Osteoblast (primary cell): ENCODE results near the gene MRC1. TPM values are rescaled to one million over a fixed set of nuclear protein-coding genes. Genes with fewer than 3 reads are reported as not detected.

ENCODE experiments used
- DNase-seq: peaks from one replicate; pipeline ENCODE4 v3.0.0; 2011; ENCODE audit warnings: low spot score, mixed read lengths; ENCODE audit not compliant: insufficient read length; ENCODE audit errors: missing footprints
- H2AFZ ChIP-seq: 2 replicates; pipeline ENCODE4 v1.6.0; 2011; ENCODE audit warnings: mild to moderate bottlenecking, low read length
- H3K27ac ChIP-seq: 2 replicates; pipeline ENCODE4 v1.5.1; 2011; ENCODE audit warnings: mild to moderate bottlenecking, low read depth, low read length, moderate library complexity
- H3K27me3 ChIP-seq: 2 replicates; pipeline ENCODE4 v1.6.0; 2012; ENCODE audit warnings: mild to moderate bottlenecking, control low read depth, inconsistent platforms, low read length, moderate library complexity; ENCODE audit not compliant: insufficient read depth
- H3K36me3 ChIP-seq: 2 replicates; pipeline ENCODE4 v1.5.1; 2011; ENCODE audit warnings: mild to moderate bottlenecking, low read length, control low read depth, moderate library complexity; ENCODE audit not compliant: insufficient read depth
- H3K4me1 ChIP-seq: 2 replicates; pipeline ENCODE4 v1.5.1; 2011; ENCODE audit warnings: mild to moderate bottlenecking, low read length, control low read depth, moderate library complexity; ENCODE audit not compliant: insufficient read depth
- H3K4me2 ChIP-seq: 2 replicates; pipeline ENCODE4 v1.6.0; 2011; ENCODE audit warnings: mild to moderate bottlenecking, low read length; ENCODE audit not compliant: insufficient read depth
- H3K4me3 ChIP-seq: fragments of 200-600 bp; sonication (generic); 3 replicates; pipeline ENCODE4 v1.5.1; 2012; ENCODE audit warnings: mild to moderate bottlenecking, low read length, inconsistent platforms; ENCODE audit not compliant: insufficient read depth
- H3K79me2 ChIP-seq: 2 replicates; pipeline ENCODE4 v1.6.0; 2012; ENCODE audit warnings: mild to moderate bottlenecking, low read length, control low read depth, inconsistent platforms; ENCODE audit not compliant: insufficient read depth
- H3K9me3 ChIP-seq: 2 replicates; pipeline ENCODE4 v1.5.1; 2011; ENCODE audit warnings: low read depth, low read length, control low read depth
- H4K20me1 ChIP-seq: 2 replicates; pipeline ENCODE4 v1.6.0; 2012; ENCODE audit warnings: mild to moderate bottlenecking, low read length, control low read depth; ENCODE audit not compliant: insufficient read depth
- CTCF ChIP-seq: IDR thresholded peaks from 2 replicates; pipeline ENCODE4 v1.5.1; 2011; ENCODE audit warnings: mild to moderate bottlenecking, low read depth, low read length, moderate library complexity; ENCODE audit errors: extremely low read depth
- small RNA-seq: library from RNA; depleted of rRNA; stranded (forward); fragments of <200 nt; gene quantifications from one replicate; pipeline ENCODE3, GENCODE V24; 2012
- total RNA-seq: library from RNA; depleted of rRNA; stranded (reverse); fragments of >200 nt; gene quantifications from 2 replicates; pipeline ENCODE4 v1.2.3, GENCODE V29; 2012

MRC1 gene
- total RNA-seq, 1 donor: 0.36 TPM

GRCh38 chr10:17959870-17960269, 150.7 kb downstream of the MRC1 start:
- H3K4me3 ChIP-seq: no peak overlapping the region
- no peaks in the 10 kb centered on the region for H3K9me3 ChIP-seq
- no peak for TF ChIP-seq CTCF

More at GRCh38 chr10:17959870-17960269, 150.7 kb downstream of the MRC1 start:
- Histone ChIP-seq H3K79me2 (no peaks in the 10 kb centered on the region), H2AFZ (no peak overlapping the region), H3K27ac (no peak overlapping the region), H3K4me2 (no peak overlapping the region), H3K4me1 (peaks cover 10% of the 10 kb centered on the region), H3K27me3 (peaks cover 2% of the 10 kb centered on the region), H3K36me3 (no peaks in the 10 kb centered on the region), H4K20me1 (no peaks in the 10 kb centered on the region)
- no peak for DNase-seq

Small RNA genes within 50 kb of the gene (small RNA-seq; reads per million reads assigned to genes)
- gene MIR511: 0.74 reads per million, percentile 8 among the genes with 10 or more reads in this experiment

Other genes with a start within 250 kb of the MRC1 start
- gene HACD1, start 192.0 kb upstream of the MRC1 start, total RNA-seq: 26.8 and 30.0 TPM in 2 replicates
- gene STAM, start 165.2 kb upstream of the MRC1 start, total RNA-seq: 45.6 and 56.0 TPM in 2 replicates
- gene TMEM236, start 57.1 kb upstream of the MRC1 start, total RNA-seq: under 0.01 TPM in 2 replicates
- not detected in 2 replicates for gene SLC39A12, start 142.6 kb downstream of the MRC1 start, total RNA-seq